SK-N-SH (cell line): Measurements from ENCODE around the gene STARD3.

Experiments
- CHD2 ChIP-seq: fragments of 150-350 bp; IDR thresholded peaks from 2 replicates; pipeline ENCODE4 v1.6.1; 2018; ENCODE audit warnings: low read length; ENCODE audit not compliant: partially characterized antibody
- CTCF ChIP-seq: fragments of 200-600 bp; sonication (generic); IDR thresholded peaks from 2 replicates; pipeline ENCODE4 v1.6.1; 2017; ENCODE audit warnings: antibody characterized with exemption, mild to moderate bottlenecking, moderate library complexity
- EZH2phosphoT487 ChIP-seq: fragments of 200-600 bp; sonication (generic); IDR thresholded peaks from 2 replicates; pipeline ENCODE4 v1.6.1; 2017; ENCODE audit warnings: low read depth, mixed run types, mild to moderate bottlenecking, antibody characterized with exemption, moderate library complexity, borderline replicate concordance
- JUND ChIP-seq: IDR thresholded peaks from 2 replicates; pipeline ENCODE4 v1.4.0; 2012
- PBX3 ChIP-seq: IDR thresholded peaks from 2 replicates; pipeline ENCODE4; 2012

GRCh38 chr17:39652587-39653315 lies 15.8 kb downstream of the STARD3 start:
- TF ChIP-seq CTCF (no peak), JUND (no peak), CHD2 (no peak), PBX3 (no peak), EZH2phosphoT487 (no peak)
